GM21360 (cell line): ENCODE data around the gene MYL6B.

Source experiments
- ATAC-seq: cut with Tn5 transposase; IDR thresholded peaks from one replicate; pipeline ENCODE4 v1.9.1; 2021; ENCODE audit warnings: mild to moderate bottlenecking, moderate library complexity; ENCODE audit not compliant: unreplicated experiment

MYL6B gene

DNA sequence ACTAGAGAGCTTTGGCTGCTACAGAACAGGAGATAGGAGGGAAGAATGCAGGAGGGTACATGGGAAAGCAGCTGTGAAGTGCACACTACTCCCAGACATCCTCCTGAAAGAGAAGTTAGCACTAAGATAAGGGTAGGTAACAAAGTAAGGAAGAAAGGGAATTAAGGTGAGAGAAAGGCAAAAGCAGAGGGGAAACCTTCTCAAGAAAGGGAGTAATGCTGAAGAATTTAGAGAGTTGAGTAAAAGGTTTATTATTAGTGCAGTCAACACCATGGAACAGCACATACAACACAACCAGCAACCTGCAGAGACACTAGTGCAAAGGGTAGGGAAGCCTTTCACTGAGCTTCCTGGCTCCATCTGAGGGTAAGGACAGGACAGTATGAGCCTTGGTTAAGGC lies 51.9 kb downstream of the MYL6B start:
- no peak for ATAC-seq

DNA sequence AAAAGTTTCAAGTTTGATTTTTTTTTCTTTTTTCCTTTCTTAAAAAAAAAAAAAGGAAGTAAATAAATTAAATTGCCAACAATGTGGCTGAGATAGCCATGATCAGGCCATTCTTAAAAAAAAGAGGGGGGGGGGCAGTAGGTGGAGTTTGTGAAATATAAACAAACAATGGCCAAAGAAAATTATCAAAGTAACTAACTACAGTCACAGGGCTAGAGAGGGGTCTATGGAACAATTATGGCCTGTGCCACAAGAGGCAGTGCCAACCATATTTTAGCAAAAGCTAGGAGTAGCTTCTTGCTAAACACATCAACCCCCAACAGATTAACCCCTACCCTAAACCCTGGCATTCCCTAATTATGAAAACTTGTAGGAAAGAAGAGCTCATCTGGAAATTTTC lies 53.1 kb downstream of the MYL6B start:
- ATAC-seq = no peak

DNA sequence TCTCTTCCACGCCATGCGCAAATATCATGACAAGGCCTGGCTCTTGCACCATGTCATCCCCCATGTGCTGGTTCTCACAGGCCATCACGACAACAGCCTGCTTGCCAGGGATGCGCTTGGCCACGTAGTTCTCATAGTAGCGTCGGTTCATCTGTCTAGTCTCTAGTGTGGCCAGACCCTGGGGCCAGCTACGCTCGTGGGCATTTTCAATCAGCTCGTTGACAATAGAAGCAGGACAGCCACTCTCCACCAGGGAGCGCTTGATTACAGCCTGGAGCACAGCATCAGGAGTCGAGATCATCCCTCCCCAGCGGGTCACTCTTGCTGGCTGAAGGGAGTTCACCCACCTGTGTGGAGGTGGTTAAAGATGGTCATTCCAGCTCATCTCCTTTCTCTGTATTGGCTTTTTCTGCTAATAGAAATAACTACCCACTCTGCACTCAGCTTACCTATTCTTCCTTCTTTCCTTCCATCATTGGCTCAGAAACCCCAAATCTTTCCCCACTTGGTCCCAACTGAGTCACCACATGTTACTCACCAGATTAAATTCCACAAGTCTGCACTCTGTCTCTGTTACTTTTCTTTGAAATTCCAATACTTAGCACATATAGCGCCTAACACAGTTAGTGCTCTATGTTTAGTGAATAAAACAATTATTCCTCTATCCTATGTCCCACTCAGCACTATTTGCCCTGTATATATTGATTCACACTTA lies 54.2 kb downstream of the MYL6B start:
- ATAC-seq = no peak
